Fibroblast of lung (primary cell): ENCODE measurements around the gene ZNF407. TPM values are rescaled to one million over a fixed set of nuclear protein-coding genes. Genes with fewer than 3 reads are reported as not detected.

Experiments used
- DNase-seq, 2 donors: peaks; one replicate each; pipeline versions ENCODE4 v3.0.0 to v3.0.0-alpha.2; 2010; ENCODE audit warnings: low read depth in 2 of 2
- H2AFZ ChIP-seq: 2 replicates; pipeline ENCODE4 v1.5.1; 2012; ENCODE audit warnings: low read length, control low read depth, inconsistent platforms
- H3K27ac ChIP-seq: 2 replicates; pipeline ENCODE4 v1.5.1; 2011; ENCODE audit warnings: low read length, control low read depth; ENCODE audit not compliant: insufficient read depth
- H3K27me3 ChIP-seq: 2 replicates; pipeline ENCODE4 v1.5.1; 2011; ENCODE audit warnings: mild to moderate bottlenecking, low read length; ENCODE audit not compliant: control insufficient read depth, insufficient read depth
- H3K36me3 ChIP-seq: 2 replicates; pipeline ENCODE4 v1.5.1; 2011; ENCODE audit warnings: low read length; ENCODE audit not compliant: control insufficient read depth, insufficient read depth
- H3K4me1 ChIP-seq: 2 replicates; pipeline ENCODE4 v1.5.1; 2011; ENCODE audit warnings: low read length; ENCODE audit not compliant: control insufficient read depth, insufficient read depth; ENCODE audit errors: extremely low read depth
- H3K4me2 ChIP-seq: 2 replicates; pipeline ENCODE4 v1.5.1; 2011; ENCODE audit warnings: low read length, control low read depth; ENCODE audit not compliant: insufficient read depth; ENCODE audit errors: extremely low read depth
- H3K4me3 ChIP-seq, 4 experiments: fragments of 200-600 bp in 1 of 4; sonication (generic) in 1 of 4; replicated peaks in 1 of 4; 2 replicates each; pipeline ENCODE4 v1.5.1; 2011 to 2016; ENCODE audit warnings: low read length in 4 of 4, low read depth in 3 of 4, mild to moderate bottlenecking in 3 of 4, control low read depth in 2 of 4, inconsistent platforms in 1 of 4, mixed read lengths in 1 of 4; ENCODE audit not compliant: insufficient read depth in 1 of 4; ENCODE audit errors: control extremely low read depth in 1 of 4
- H3K79me2 ChIP-seq: 2 replicates; pipeline ENCODE4 v1.5.1; 2012; ENCODE audit warnings: mild to moderate bottlenecking, low read length, inconsistent platforms; ENCODE audit not compliant: control insufficient read depth, insufficient read depth
- H3K9ac ChIP-seq: 2 replicates; pipeline ENCODE4 v1.5.1; 2011; ENCODE audit warnings: mild to moderate bottlenecking, low read length, control low read depth; ENCODE audit not compliant: insufficient read depth
- H3K9me3 ChIP-seq: 2 replicates; pipeline ENCODE4 v1.5.1; 2012; ENCODE audit warnings: low read depth, low read length; ENCODE audit not compliant: control insufficient read depth, insufficient read depth
- H4K20me1 ChIP-seq: 2 replicates; pipeline ENCODE4 v1.5.1; 2011; ENCODE audit warnings: low read length; ENCODE audit not compliant: control insufficient read depth, insufficient read depth; ENCODE audit errors: extremely low read depth
- CTCF ChIP-seq, 2 donors: IDR thresholded peaks in 1 of 2; conservative IDR thresholded peaks in 1 of 2; 1 replicate in 1 of 2; 2 replicates in 1 of 2; pipeline ENCODE4 v1.5.1; 2011 to 2012; ENCODE audit warnings: low read length in 2 of 2, control low read depth in 1 of 2, inconsistent platforms in 1 of 2, low read depth in 1 of 2, mild to moderate bottlenecking in 1 of 2
- EZH2 ChIP-seq: IDR thresholded peaks from 2 replicates; pipeline ENCODE4 v1.5.1; 2012; ENCODE audit warnings: low read length, control low read depth, mild to moderate bottlenecking; ENCODE audit errors: missing control alignments
- polyA plus RNA-seq, 2 donors: library from polyadenylated mRNA; depleted of rRNA in 1 of 2; stranded (reverse) in 1 of 2; unstranded in 1 of 2; fragments of >200 nt; gene quantifications; 2 replicates each; pipeline ENCODE4 v1.2.1, GENCODE V29; 2011 to 2012; ENCODE audit warnings: missing spikeins in 1 of 2
- total RNA-seq: library from RNA; depleted of rRNA; stranded (reverse); fragments of >200 nt; gene quantifications from 2 replicates; pipeline ENCODE4 v1.2.1, GENCODE V29; 2014

Gene ZNF407
- total and polyA plus RNA-seq, 2 donors (not counting 1 experiment from before 2014, with no cell fraction given) = 5.1 to 12.6 TPM

GRCh38 chr18:74758995-74759394 lies 161.3 kb downstream of the ZNF407 start:
- DNase-seq = no peak
- TF ChIP-seq CTCF (conservative IDR thresholded peaks at IDR 0.05 in 1 of 2, IDR thresholded peaks at IDR 0.05 in 1 of 2; ENCODE audit: low read depth in 1 of 2, low read length in 2 of 2) = no peak
- TF ChIP-seq EZH2 = no peak
- Histone ChIP-seq H3K9me3 (no peaks in the 10 kb centered on the region), H4K20me1 (no peaks in the 10 kb centered on the region), H3K9ac (no peak overlapping the region), H3K27ac (no peak overlapping the region), H3K36me3 (no peaks in the 10 kb centered on the region), H3K79me2 (no peaks in the 10 kb centered on the region), H3K4me3 (no peak overlapping the region), H2AFZ (no peak overlapping the region), H3K27me3 (no peaks in the 10 kb centered on the region), H3K4me2 (no peak overlapping the region), H3K4me1 (no peaks in the 10 kb centered on the region)

- Histone ChIP-seq H4K20me1 (no peaks in the 10 kb centered on the region), H3K36me3 (no peaks in the 10 kb centered on the region), H3K27ac (no peak overlapping the region), H3K4me2 (no peak overlapping the region), H3K4me3 (no peak overlapping the region), H3K9me3 (no peaks in the 10 kb centered on the region), H2AFZ (no peak overlapping the region), H3K9ac (no peak overlapping the region), H3K79me2 (no peaks in the 10 kb centered on the region), H3K27me3 (no peaks in the 10 kb centered on the region), H3K4me1 (no peaks in the 10 kb centered on the region)
- no peak for DNase-seq
- TF ChIP-seq EZH2 = no peak
- no peak for TF ChIP-seq CTCF (conservative IDR thresholded peaks at IDR 0.05 in 1 of 2, IDR thresholded peaks at IDR 0.05 in 1 of 2; ENCODE audit: low read depth in 1 of 2, low read length in 2 of 2)
These were observed 162.4 kb downstream of the ZNF407 start for GRCh38 chr18:74760026-74760425.

GRCh38 chr18:74760436-74760835 lies 162.8 kb downstream of the ZNF407 start:
- Histone ChIP-seq H3K9ac (no peak overlapping the region), H3K4me3 (no peak overlapping the region), H3K9me3 (no peaks in the 10 kb centered on the region), H3K27me3 (no peaks in the 10 kb centered on the region), H3K36me3 (no peaks in the 10 kb centered on the region), H3K27ac (no peak overlapping the region), H4K20me1 (no peaks in the 10 kb centered on the region), H3K79me2 (no peaks in the 10 kb centered on the region), H2AFZ (no peak overlapping the region), H3K4me2 (no peak overlapping the region), H3K4me1 (no peaks in the 10 kb centered on the region)
- no peak for DNase-seq
- TF ChIP-seq EZH2 = no peak
- no peak for TF ChIP-seq CTCF (conservative IDR thresholded peaks at IDR 0.05 in 1 of 2, IDR thresholded peaks at IDR 0.05 in 1 of 2; ENCODE audit: low read depth in 1 of 2, low read length in 2 of 2)
